GM12892 (cell line): ENCODE data around the gene ZNF142.

Experiments used
- DNase-seq: peaks from one replicate; pipeline ENCODE4 v3.0.0; 2011; ENCODE audit not compliant: insufficient read length
- FAIRE-seq: peaks from 2 replicates; lab custom pipeline; 2011; peaks lifted over from hg19 to GRCh38; lab: Jason Lieb, UNC
- POLR2A ChIP-seq: IDR thresholded peaks from 2 replicates; pipeline ENCODE4 v1.6.1; 2011; ENCODE audit warnings: low read depth, low read length, control low read depth
- POLR2AphosphoS5 ChIP-seq: IDR thresholded peaks from 2 replicates; pipeline ENCODE4 v1.6.1; 2011; ENCODE audit warnings: low read depth, low read length, control low read depth
- TAF1 ChIP-seq: IDR thresholded peaks from 2 replicates; pipeline ENCODE4 v1.6.1; 2011; ENCODE audit warnings: low read depth, mild to moderate bottlenecking, control low read depth, low read length, borderline replicate concordance

The ZNF142 gene

DNA sequence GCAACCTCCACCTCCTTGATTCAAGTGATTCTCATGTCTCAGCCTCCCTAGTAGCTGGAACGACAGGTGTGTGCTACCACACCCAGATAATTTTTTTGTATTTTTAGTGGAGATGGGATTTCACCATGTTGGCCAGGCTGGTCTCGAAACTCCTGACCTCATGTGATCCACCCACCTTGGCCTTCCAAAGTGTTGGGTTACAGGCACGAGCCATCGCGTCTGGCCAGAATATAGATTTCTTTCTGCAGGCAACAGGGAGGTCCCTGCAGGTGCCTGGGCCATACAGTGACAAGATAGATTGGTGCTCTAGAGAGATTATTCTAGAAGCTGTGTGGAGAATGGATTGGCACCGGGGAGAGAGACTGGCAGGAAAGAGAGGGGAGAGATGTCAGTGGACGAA, 38.4 kb downstream of the ZNF142 start:
- no peak for DNase-seq
- FAIRE-seq: no peak
- TF ChIP-seq POLR2A (no peak), POLR2AphosphoS5 (no peak), TAF1 (no peak)

DNA sequence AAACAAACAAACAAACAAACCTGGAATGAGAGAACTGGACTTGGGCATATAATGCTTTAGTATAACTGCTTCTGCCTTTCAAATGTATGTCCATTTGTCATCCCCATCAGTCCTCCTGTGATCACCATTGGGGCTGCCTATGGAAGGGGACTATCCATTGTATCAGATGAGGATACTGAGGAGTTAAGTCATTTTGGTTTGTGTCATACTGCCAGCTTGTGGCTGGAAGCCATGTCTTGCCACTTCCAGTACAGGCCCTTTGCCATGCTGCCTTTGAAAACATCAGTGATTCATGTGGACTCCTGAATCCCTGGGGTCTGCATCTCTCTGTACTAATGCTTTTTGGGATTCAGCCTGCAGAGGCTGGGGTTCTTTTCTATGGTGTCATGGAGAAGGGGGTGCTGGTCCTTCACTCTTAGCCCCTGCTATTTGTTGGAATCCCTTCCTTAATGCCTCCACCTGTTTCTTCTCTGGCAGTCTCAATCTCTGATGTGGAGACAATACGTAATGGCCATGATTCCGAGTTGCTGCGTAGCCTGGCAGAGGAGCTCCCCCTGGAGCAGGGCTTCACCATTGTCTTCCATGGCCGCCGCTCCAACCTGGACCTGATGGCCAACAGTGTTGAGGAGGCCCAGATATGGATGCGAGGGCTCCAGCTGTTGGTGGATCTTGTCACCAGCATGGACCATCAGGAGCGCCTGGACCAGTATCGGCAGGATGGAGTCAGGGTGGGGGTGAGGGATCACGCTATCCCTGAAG, 41.1 kb downstream of the ZNF142 start:
- TF ChIP-seq POLR2AphosphoS5 (no peak), POLR2A (no peak), TAF1 (no peak)
- FAIRE-seq (no peak), DNase-seq (no peak)

DNA sequence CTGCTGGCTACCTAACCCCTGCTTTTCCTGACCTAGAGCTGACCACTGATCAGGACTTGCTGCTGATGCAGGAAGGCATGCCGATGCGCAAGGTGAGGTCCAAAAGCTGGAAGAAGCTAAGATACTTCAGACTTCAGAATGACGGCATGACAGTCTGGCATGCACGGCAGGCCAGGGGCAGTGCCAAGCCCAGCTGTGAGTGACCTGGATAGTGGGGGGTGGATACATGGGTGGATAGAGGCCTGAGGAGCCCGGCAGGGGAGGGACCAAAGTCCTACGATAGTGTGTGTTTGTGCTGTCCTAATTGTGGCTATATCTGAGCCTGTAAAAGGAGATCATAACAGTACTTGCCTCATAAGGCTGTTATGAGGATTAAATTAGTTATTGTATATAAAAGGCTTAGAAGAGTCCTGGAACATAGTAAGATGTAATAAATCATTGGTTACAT, 43.5 kb downstream of the ZNF142 start:
- DNase-seq (no peak), FAIRE-seq (no peak)

GRCh38 chr2:218607436-218608115, 51.8 kb downstream of the ZNF142 start, which contains the start of gene PLCD4:
Gene PLCD4, plus strand, starts transcription at chr2:218607899. Its CDS starts 7,841 bp downstream, at chr2:218615740.
- no peak for FAIRE-seq
- DNase-seq: no peak
- TF ChIP-seq POLR2A (no peak), TAF1 (no peak), POLR2AphosphoS5 (no peak)

More for the DNA sequence above, 43.5 kb downstream of the ZNF142 start:
- TF ChIP-seq POLR2AphosphoS5 (no peak), TAF1 (no peak), POLR2A (no peak)

DNA sequence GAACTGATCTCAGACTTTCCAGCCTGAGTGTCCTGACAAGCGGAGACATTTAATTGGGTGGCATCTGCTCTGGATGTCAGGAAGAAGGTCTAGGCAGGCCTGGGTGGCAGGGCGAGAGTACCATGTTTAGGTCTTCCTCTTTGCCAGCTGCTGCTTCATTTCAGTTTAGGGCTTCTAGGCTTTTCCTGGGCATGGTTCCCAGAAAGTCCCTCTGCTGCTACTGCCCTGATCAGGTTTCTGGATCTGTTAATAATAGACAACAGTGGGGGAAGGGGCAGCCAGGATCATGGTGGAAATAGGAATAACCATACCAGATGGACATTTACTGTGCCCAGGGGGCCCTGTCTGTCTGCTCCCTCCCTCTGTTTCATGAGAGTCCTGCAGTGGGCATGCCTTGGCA, 54.0 kb downstream of the ZNF142 start:
- FAIRE-seq (no peak), DNase-seq (no peak)
- TF ChIP-seq POLR2A: no peak
- no peak for TF ChIP-seq POLR2AphosphoS5
- no peak for TF ChIP-seq TAF1
